ENCODE results near the gene CLEC4D.

DNA sequence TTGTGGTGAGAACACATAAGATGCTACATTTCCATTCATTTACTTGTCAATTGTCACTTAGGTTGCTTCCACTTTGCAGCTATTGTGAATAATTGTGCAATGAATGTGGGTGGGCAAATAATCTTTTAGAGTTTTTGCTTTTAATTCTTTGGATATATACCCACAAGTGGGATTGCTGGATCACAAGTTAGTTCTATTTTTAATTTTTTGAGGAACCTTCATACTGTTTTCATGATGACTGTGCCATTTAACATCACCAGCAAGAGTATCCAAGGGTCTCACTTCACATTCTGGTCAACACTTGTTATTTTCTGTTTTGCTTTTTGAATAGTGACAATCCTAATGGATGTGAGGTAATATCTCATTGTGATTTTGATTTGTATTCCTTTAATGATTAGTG, 47.1 kb upstream of the CLEC4D start:
- TF ChIP-seq REST (IDR thresholded peaks at IDR 0.05; ENCODE audit: insufficient read depth in 1 of 2, low read depth in 2 of 2, low read length in 2 of 2) (no peak), POLR2AphosphoS5 (IDR thresholded peaks at IDR 0.05; ENCODE audit: low read depth, low read length) (no peak), TAF1 (IDR thresholded peaks at IDR 0.05; ENCODE audit: borderline replicate concordance, insufficient read depth, low read length) (no peak), SIN3A (IDR thresholded peaks at IDR 0.05; ENCODE audit: borderline replicate concordance, insufficient read depth, low read length) (no peak), FOXP2 (optimal IDR thresholded peaks at IDR 0.05; ENCODE audit: borderline replicate concordance, extremely low read depth, extremely low read length, insufficient read depth) (no peak)

Measured in PFSK-1 (cell line).